IPS-20b (cell line): ENCODE measurements around the gene MTPN.

Experiments used
- H3K27ac ChIP-seq: one replicate; pipeline ENCODE4 v1.5.1; 2013; ENCODE audit warnings: low read length
- H3K27me3 ChIP-seq: 2 replicates; pipeline ENCODE4 v1.6.1; 2013; ENCODE audit warnings: mild to moderate bottlenecking, low read length, inconsistent platforms; ENCODE audit not compliant: insufficient read depth
- H3K36me3 ChIP-seq: 2 replicates; pipeline ENCODE4 v1.6.1; 2013; ENCODE audit warnings: low read depth, mild to moderate bottlenecking, inconsistent platforms, low read length, moderate library complexity; ENCODE audit not compliant: insufficient read depth
- H3K4me1 ChIP-seq: 2 replicates; pipeline ENCODE4 v1.6.1; 2013; ENCODE audit warnings: mild to moderate bottlenecking, control low read depth, inconsistent platforms, low read length, moderate library complexity; ENCODE audit not compliant: insufficient read depth
- H3K4me3 ChIP-seq: 2 replicates; pipeline ENCODE4 v1.5.1; 2013; ENCODE audit warnings: mild to moderate bottlenecking, low read length, inconsistent platforms
- H3K9ac ChIP-seq: 2 replicates; pipeline ENCODE4 v1.6.1; 2013; ENCODE audit warnings: low read depth, mild to moderate bottlenecking, inconsistent platforms, low read length, moderate library complexity
- H3K9me3 ChIP-seq: 2 replicates; pipeline ENCODE4 v1.6.1; 2013; ENCODE audit warnings: mild to moderate bottlenecking, low read depth, low read length, inconsistent platforms; ENCODE audit not compliant: insufficient read depth

The MTPN gene

GRCh38 chr7:135900065-135900546 lies 77.1 kb downstream of the MTPN start:
- no peaks in the 10 kb centered on the region for H3K9me3 ChIP-seq
- H3K36me3 ChIP-seq = no peaks in the 10 kb centered on the region
- no peak overlapping the region for H3K9ac ChIP-seq
- no peak overlapping the region for H3K27ac ChIP-seq
- no peaks in the 10 kb centered on the region for H3K27me3 ChIP-seq
- no peak overlapping the region for H3K4me3 ChIP-seq
- no peaks in the 10 kb centered on the region for H3K4me1 ChIP-seq

GRCh38 chr7:135899458-135900064 lies 77.6 kb downstream of the MTPN start:
- H3K36me3 ChIP-seq = no peaks in the 10 kb centered on the region
- no peak overlapping the region for H3K27ac ChIP-seq
- H3K9me3 ChIP-seq = no peaks in the 10 kb centered on the region
- H3K4me1 ChIP-seq = no peaks in the 10 kb centered on the region
- H3K9ac ChIP-seq = no peak overlapping the region
- H3K4me3 ChIP-seq = no peak overlapping the region
- no peaks in the 10 kb centered on the region for H3K27me3 ChIP-seq

- Histone ChIP-seq H3K9me3 (no peaks in the 10 kb centered on the region), H3K4me1 (no peaks in the 10 kb centered on the region), H3K27me3 (no peaks in the 10 kb centered on the region), H3K27ac (no peak overlapping the region), H3K9ac (no peak overlapping the region), H3K4me3 (no peak overlapping the region), H3K36me3 (no peaks in the 10 kb centered on the region)
These were observed 78.9 kb downstream of the MTPN start for GRCh38 chr7:135898226-135898625.

- Histone ChIP-seq H3K9ac (no peak overlapping the region), H3K4me1 (no peaks in the 10 kb centered on the region), H3K4me3 (no peak overlapping the region), H3K9me3 (no peaks in the 10 kb centered on the region), H3K36me3 (no peaks in the 10 kb centered on the region), H3K27me3 (no peaks in the 10 kb centered on the region), H3K27ac (no peak overlapping the region)
These were observed 82.3 kb downstream of the MTPN start for GRCh38 chr7:135894816-135895215.

DNA sequence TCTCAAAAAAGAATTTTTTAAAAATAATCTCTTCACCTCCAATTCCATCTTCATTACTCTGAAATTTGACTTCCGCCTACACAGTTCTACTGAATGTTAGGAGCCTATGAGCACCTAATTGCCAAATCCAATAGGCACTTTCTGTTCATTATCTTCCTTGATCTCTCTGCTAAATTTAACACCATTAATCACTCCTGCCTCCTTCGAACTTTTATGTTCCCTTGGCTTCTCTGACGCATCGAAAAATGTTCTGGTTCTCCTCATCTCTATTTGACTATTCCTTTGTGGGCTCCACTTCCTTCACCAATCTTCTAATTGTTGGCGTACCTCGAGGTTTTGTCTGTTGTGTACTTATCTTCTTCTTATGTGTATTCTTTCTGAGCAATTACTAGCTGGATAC lies 87.3 kb downstream of the MTPN start:
- H3K36me3 ChIP-seq = no peaks in the 10 kb centered on the region
- H3K27me3 ChIP-seq = no peaks in the 10 kb centered on the region
- no peaks in the 10 kb centered on the region for H3K9me3 ChIP-seq
- no peaks in the 10 kb centered on the region for H3K4me1 ChIP-seq
- H3K27ac ChIP-seq = no peak overlapping the region
- no peak overlapping the region for H3K4me3 ChIP-seq
- no peak overlapping the region for H3K9ac ChIP-seq

DNA sequence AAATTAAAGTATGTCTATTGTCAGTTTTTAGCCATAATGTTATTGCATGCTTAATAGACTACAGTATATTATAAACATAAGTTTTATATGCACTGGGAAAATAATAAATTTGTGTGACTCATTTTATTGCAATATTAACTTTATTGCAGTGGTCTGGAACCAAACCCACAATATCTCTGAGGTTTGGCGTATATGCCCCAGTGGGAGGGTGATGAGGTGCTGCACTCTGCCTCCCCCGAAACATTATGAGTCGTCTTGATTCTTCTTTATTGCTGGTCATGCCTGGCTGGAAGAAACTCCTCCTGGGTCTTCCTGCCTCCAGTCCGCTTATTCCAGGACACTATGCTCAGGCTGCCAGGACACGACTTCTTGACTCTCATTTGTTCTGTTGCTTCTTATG lies 88.4 kb downstream of the MTPN start:
- H3K9ac ChIP-seq = no peak overlapping the region

GRCh38 chr7:135886345-135887132 lies 90.6 kb downstream of the MTPN start:
- Histone ChIP-seq H3K9me3 (no peaks in the 10 kb centered on the region), H3K9ac (no peak overlapping the region), H3K4me3 (no peak overlapping the region), H3K4me1 (no peaks in the 10 kb centered on the region), H3K27ac (no peak overlapping the region), H3K27me3 (no peaks in the 10 kb centered on the region), H3K36me3 (no peaks in the 10 kb centered on the region)

More for the DNA sequence above, 88.4 kb downstream of the MTPN start:
- H3K4me1 ChIP-seq = no peaks in the 10 kb centered on the region
- no peaks in the 10 kb centered on the region for H3K36me3 ChIP-seq
- H3K27me3 ChIP-seq = no peaks in the 10 kb centered on the region
- H3K9me3 ChIP-seq = no peaks in the 10 kb centered on the region
- H3K4me3 ChIP-seq = no peak overlapping the region
- no peak overlapping the region for H3K27ac ChIP-seq

- no peaks in the 10 kb centered on the region for H3K9me3 ChIP-seq
- no peaks in the 10 kb centered on the region for H3K4me1 ChIP-seq
- no peak overlapping the region for H3K27ac ChIP-seq
- no peak overlapping the region for H3K4me3 ChIP-seq
- H3K9ac ChIP-seq = no peak overlapping the region
- no peaks in the 10 kb centered on the region for H3K27me3 ChIP-seq
- H3K36me3 ChIP-seq = no peaks in the 10 kb centered on the region
These were observed 92.5 kb downstream of the MTPN start for GRCh38 chr7:135884495-135885232.

DNA sequence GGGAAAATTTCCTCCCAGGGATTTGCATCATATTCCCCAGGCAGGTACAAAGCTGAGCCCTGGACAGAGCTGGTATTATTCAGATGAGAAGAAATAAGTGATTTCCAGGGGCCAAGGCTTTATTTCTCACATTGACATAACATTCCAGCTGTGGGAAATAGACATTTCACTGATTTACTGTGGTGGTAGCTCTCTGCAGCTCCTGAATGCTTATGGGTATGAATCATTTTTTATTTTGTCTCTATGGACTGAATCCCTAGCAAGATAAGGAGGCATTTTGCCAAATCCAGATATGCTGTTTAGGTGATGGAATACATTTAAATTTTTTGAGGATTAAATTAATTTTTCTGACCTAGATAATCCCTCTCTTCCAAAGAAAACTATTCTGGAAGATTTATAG lies 97.9 kb downstream of the MTPN start:
- no peak overlapping the region for H3K4me3 ChIP-seq
- H3K9ac ChIP-seq = no peak overlapping the region
- H3K27ac ChIP-seq = no peak overlapping the region
- H3K4me1 ChIP-seq = no peaks in the 10 kb centered on the region
- no peaks in the 10 kb centered on the region for H3K27me3 ChIP-seq
- no peaks in the 10 kb centered on the region for H3K36me3 ChIP-seq
- H3K9me3 ChIP-seq = no peaks in the 10 kb centered on the region

DNA sequence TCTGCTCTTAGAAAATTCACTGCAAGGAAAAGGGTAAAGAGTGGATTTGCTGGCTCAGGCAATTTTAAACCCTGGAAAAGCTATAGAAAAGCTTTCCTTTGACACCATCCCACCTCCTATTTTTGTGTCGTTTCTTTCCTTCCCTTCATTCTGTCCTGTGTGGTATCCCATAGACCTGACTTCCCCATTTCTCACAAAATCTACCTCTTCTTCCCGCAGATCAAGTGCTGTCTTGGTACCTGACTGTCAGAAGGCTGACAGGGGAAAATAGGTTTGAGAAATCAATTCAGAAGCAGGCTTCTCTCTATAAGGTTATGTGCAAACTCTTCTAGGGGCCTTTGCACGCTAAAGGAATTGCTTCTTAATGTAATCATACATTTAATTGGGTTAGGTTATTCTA lies 98.9 kb downstream of the MTPN start:
- Histone ChIP-seq H3K9ac (no peak overlapping the region), H3K27ac (no peak overlapping the region), H3K4me1 (no peaks in the 10 kb centered on the region), H3K27me3 (no peaks in the 10 kb centered on the region), H3K9me3 (no peaks in the 10 kb centered on the region), H3K36me3 (no peaks in the 10 kb centered on the region), H3K4me3 (no peak overlapping the region)

GRCh38 chr7:135877805-135878204 lies 99.4 kb downstream of the MTPN start:
- no peak overlapping the region for H3K27ac ChIP-seq
- no peak overlapping the region for H3K4me3 ChIP-seq
- no peaks in the 10 kb centered on the region for H3K27me3 ChIP-seq
- no peaks in the 10 kb centered on the region for H3K4me1 ChIP-seq
- H3K9me3 ChIP-seq = no peaks in the 10 kb centered on the region
- H3K9ac ChIP-seq = no peak overlapping the region
- H3K36me3 ChIP-seq = no peaks in the 10 kb centered on the region
